Keratinocyte (primary cell): Measurements from ENCODE around the gene MAD1L1. TPM values are rescaled to one million over a fixed set of nuclear protein-coding genes. Genes with fewer than 3 reads are reported as not detected.

Experiments used
- DNase-seq: peaks from one replicate; pipeline ENCODE4 v3.0.0-alpha.2; 2011; ENCODE audit warnings: low read depth, missing footprints, low spot score
- FAIRE-seq: peaks from 2 replicates; lab custom pipeline; 2011; peaks lifted over from hg19 to GRCh38; lab: Jason Lieb, UNC
- H2AFZ ChIP-seq: 2 replicates; pipeline ENCODE4 v1.6.0; 2012; ENCODE audit warnings: low read length, control low read depth, inconsistent platforms; ENCODE audit not compliant: control insufficient read depth
- H3K27ac ChIP-seq: 2 replicates; pipeline ENCODE4 v1.5.1; 2011; ENCODE audit warnings: low read length; ENCODE audit not compliant: control insufficient read depth, insufficient read depth
- H3K27me3 ChIP-seq: 3 replicates; pipeline ENCODE4 v1.6.0; 2011; ENCODE audit warnings: low read length; ENCODE audit not compliant: control insufficient read depth, insufficient read depth; ENCODE audit errors: extremely low read depth
- H3K36me3 ChIP-seq, 2 experiments: 2 replicates in 1 of 2; 3 replicates in 1 of 2; pipeline ENCODE4 v1.5.1; 2011; ENCODE audit warnings: low read length in 2 of 2, mild to moderate bottlenecking in 1 of 2; ENCODE audit not compliant: control insufficient read depth in 2 of 2, insufficient read depth in 2 of 2; ENCODE audit errors: extremely low read depth in 1 of 2
- H3K4me1 ChIP-seq: 3 replicates; pipeline ENCODE4 v1.5.1; 2011; ENCODE audit warnings: low read length; ENCODE audit not compliant: control insufficient read depth, insufficient read depth; ENCODE audit errors: extremely low read depth
- H3K4me2 ChIP-seq: 3 replicates; pipeline ENCODE4 v1.6.0; 2011; ENCODE audit warnings: low read depth, low read length; ENCODE audit not compliant: control insufficient read depth, insufficient read depth; ENCODE audit errors: extremely low read depth
- H3K4me3 ChIP-seq, 3 experiments: fragments of 200-600 bp in 1 of 3; sonication (generic) in 1 of 3; 2 replicates in 2 of 3; 3 replicates in 1 of 3; pipeline ENCODE4 v1.5.1; 2011 to 2016; ENCODE audit warnings: low read length in 3 of 3, mild to moderate bottlenecking in 3 of 3, control low read depth in 2 of 3, inconsistent platforms in 1 of 3, low read depth in 1 of 3, mixed read lengths in 1 of 3, mixed run types in 1 of 3, moderate library complexity in 1 of 3; ENCODE audit not compliant: control insufficient read depth in 2 of 3, insufficient read depth in 2 of 3; ENCODE audit errors: extremely low read depth in 1 of 3
- H3K79me2 ChIP-seq: 2 replicates; pipeline ENCODE4 v1.6.0; 2012; ENCODE audit warnings: low read length; ENCODE audit not compliant: control insufficient read depth, insufficient read depth
- H3K9ac ChIP-seq: 3 replicates; pipeline ENCODE4 v1.6.0; 2011; ENCODE audit warnings: low read length; ENCODE audit not compliant: control insufficient read depth, insufficient read depth; ENCODE audit errors: extremely low read depth
- H3K9me1 ChIP-seq: 3 replicates; pipeline ENCODE4 v1.6.0; 2011; ENCODE audit warnings: low read length; ENCODE audit not compliant: control insufficient read depth, insufficient read depth; ENCODE audit errors: extremely low read depth
- H3K9me3 ChIP-seq: 2 replicates; pipeline ENCODE4 v1.5.1; 2012; ENCODE audit warnings: low read depth, low read length; ENCODE audit not compliant: control insufficient read depth
- H4K20me1 ChIP-seq: 3 replicates; pipeline ENCODE4 v1.6.0; 2011; ENCODE audit warnings: low read length; ENCODE audit not compliant: control insufficient read depth, insufficient read depth; ENCODE audit errors: extremely low read depth
- EZH2 ChIP-seq: IDR thresholded peaks from one replicate; pipeline ENCODE4 v1.6.1; 2012; ENCODE audit warnings: inconsistent platforms, mild to moderate bottlenecking, low read length, moderate library complexity
- dilution Hi-C: fragments of 300-500 bp; cut with MboI; formaldehyde crosslinking; loops from one replicate; pipeline ENCODE4 v1.7.0; 2020; ENCODE audit warnings: low sequenced_read_pairs; ENCODE audit not compliant: extremely low pct_ligation_motif_present
- polyA plus RNA-seq, 5 experiments: library from polyadenylated mRNA; depleted of rRNA in 3 of 5; stranded (reverse) in 3 of 5; stranded (forward) in 1 of 5; unstranded in 1 of 5; fragments of >200 nt; gene quantifications; 1 replicate in 1 of 5; 2 replicates in 3 of 5; 3 replicates in 1 of 5; pipeline versions ENCODE4 v1.2.1 to v1.2.3, GENCODE V29; 2011 to 2012; ENCODE audit warnings: missing spikeins in 2 of 5, low read depth in 1 of 5, low replicate concordance in 1 of 5
- TF ChIP-seq, protein P1 (sequence below), 3 experiments: IDR thresholded peaks in 1 of 3; conservative IDR thresholded peaks in 1 of 3; optimal IDR thresholded peaks in 1 of 3; 2 replicates in 2 of 3; 3 replicates in 1 of 3; pipeline versions ENCODE3 to v1.5.1; 2011; ENCODE audit warnings: low read length in 3 of 3, mild to moderate bottlenecking in 3 of 3, moderate library complexity in 2 of 3, control low read depth in 1 of 3, inconsistent platforms in 1 of 3; ENCODE audit not compliant: insufficient read depth in 2 of 3; ENCODE audit errors: extremely low read depth in 1 of 3

Gene MAD1L1
- polyA plus RNA-seq, 1 donor (not counting 4 experiments of a cell fraction or from before 2014, with no cell fraction given) = 18.0 TPM

DNA sequence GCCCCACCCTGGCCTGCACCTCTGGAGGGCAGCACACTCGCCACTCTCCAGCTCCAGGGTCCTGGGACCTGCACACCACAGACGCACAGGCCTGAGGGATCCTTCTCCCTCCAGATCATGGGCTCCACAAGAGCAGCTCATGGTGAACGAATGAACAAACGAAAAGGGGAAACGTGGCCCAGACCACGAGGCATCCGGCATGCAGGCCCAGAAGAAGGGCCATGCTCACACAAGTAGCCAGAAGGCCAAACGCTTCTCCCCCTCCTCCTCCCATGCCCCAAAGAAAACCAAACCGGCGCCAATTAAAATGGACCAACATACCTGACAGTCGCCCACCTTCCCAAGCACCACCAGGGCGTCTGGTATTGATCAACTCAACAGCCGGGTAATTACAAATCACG, 30.4 kb downstream of the MAD1L1 start:
- H3K9ac ChIP-seq = no peak overlapping the region
- H3K4me1 ChIP-seq = no peaks in the 10 kb centered on the region
- FAIRE-seq (no peak), DNase-seq (no peak)
- no peak for TF ChIP-seq EZH2
- TF ChIP-seq, protein P1, sequence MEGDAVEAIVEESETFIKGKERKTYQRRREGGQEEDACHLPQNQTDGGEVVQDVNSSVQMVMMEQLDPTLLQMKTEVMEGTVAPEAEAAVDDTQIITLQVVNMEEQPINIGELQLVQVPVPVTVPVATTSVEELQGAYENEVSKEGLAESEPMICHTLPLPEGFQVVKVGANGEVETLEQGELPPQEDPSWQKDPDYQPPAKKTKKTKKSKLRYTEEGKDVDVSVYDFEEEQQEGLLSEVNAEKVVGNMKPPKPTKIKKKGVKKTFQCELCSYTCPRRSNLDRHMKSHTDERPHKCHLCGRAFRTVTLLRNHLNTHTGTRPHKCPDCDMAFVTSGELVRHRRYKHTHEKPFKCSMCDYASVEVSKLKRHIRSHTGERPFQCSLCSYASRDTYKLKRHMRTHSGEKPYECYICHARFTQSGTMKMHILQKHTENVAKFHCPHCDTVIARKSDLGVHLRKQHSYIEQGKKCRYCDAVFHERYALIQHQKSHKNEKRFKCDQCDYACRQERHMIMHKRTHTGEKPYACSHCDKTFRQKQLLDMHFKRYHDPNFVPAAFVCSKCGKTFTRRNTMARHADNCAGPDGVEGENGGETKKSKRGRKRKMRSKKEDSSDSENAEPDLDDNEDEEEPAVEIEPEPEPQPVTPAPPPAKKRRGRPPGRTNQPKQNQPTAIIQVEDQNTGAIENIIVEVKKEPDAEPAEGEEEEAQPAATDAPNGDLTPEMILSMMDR (optimal IDR thresholded peaks at IDR 0.05 in 1 of 3, IDR thresholded peaks at IDR 0.05 in 1 of 3, conservative IDR thresholded peaks at IDR 0.05 in 1 of 3; ENCODE audit: extremely low read depth in 1 of 3, insufficient read depth in 2 of 3, low read length in 3 of 3) = no peak
- peaks cover 4 to 9% of the 10 kb centered on the region in 2 experiments for H3K36me3 ChIP-seq
- H3K27me3 ChIP-seq = no peaks in the 10 kb centered on the region
- dilution Hi-C loops = no loop called here
- no peak overlapping the region for H3K27ac ChIP-seq
- H3K4me3 ChIP-seq = no peak overlapping the region
- H4K20me1 ChIP-seq = no peaks in the 10 kb centered on the region
- H2AFZ ChIP-seq = no peak overlapping the region
- H3K79me2 ChIP-seq = no peaks in the 10 kb centered on the region
- no peaks in the 10 kb centered on the region for H3K9me3 ChIP-seq
- H3K9me1 ChIP-seq = no peaks in the 10 kb centered on the region
- no peak overlapping the region for H3K4me2 ChIP-seq

DNA sequence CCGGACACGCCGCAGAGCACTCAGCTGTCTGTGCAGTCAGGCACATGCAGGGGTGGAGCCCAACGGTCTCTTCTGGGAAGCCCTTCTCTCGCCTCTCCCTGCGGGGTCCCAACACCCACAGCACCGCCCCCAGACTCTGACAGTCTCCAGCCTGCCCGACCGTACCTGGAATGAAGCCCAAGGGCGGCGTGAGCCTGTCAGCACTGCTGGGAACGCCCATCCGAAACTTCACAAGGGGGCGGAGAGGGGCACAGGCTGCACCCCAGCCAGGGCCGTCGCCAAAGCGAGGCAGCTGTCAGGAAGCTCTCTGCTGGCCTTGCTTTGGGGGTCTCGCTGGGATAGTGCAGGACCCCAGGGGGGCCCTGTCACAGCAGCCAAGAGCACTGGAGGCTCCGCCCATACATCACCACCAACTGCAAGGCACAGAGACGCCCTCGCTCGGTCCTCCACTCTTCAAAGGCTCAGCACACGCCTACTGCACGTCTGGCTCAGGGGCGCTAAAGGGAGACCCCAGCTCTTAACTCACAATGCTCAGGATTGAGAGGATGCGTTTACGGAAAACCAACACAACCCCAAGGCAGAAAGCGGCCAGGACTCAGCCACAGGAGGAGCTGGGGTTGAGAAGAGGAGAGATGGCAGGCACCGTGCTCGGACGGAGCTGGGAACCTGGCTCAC, 30.9 kb downstream of the MAD1L1 start:
- H3K4me3 ChIP-seq = no peak overlapping the region
- no peaks in the 10 kb centered on the region for H3K79me2 ChIP-seq
- no peak overlapping the region for H3K4me2 ChIP-seq
- FAIRE-seq (no peak), DNase-seq (no peak)
- no peaks in the 10 kb centered on the region for H3K9me3 ChIP-seq
- H3K9ac ChIP-seq = no peak overlapping the region
- H3K27me3 ChIP-seq = no peaks in the 10 kb centered on the region
- no peak overlapping the region for H3K27ac ChIP-seq
- dilution Hi-C loops = no loop called here
- no peaks in the 10 kb centered on the region for H4K20me1 ChIP-seq
- no peak overlapping the region for H2AFZ ChIP-seq
- TF ChIP-seq, protein P1 (optimal IDR thresholded peaks at IDR 0.05 in 1 of 3, IDR thresholded peaks at IDR 0.05 in 1 of 3, conservative IDR thresholded peaks at IDR 0.05 in 1 of 3; ENCODE audit: extremely low read depth in 1 of 3, insufficient read depth in 2 of 3, low read length in 3 of 3) = no peak
- no peak for TF ChIP-seq EZH2
- H3K36me3 ChIP-seq = peaks cover 4 to 7% of the 10 kb centered on the region in 2 experiments
- H3K4me1 ChIP-seq = no peaks in the 10 kb centered on the region
- no peaks in the 10 kb centered on the region for H3K9me1 ChIP-seq
